ENCODE data around the gene RTEL1.
"Not testable (repeated sequence)": the region's sequence is repeated elsewhere in the genome, so short reads cannot be mapped to it uniquely, and the experiment has no call there.

The RTEL1 gene

DNA sequence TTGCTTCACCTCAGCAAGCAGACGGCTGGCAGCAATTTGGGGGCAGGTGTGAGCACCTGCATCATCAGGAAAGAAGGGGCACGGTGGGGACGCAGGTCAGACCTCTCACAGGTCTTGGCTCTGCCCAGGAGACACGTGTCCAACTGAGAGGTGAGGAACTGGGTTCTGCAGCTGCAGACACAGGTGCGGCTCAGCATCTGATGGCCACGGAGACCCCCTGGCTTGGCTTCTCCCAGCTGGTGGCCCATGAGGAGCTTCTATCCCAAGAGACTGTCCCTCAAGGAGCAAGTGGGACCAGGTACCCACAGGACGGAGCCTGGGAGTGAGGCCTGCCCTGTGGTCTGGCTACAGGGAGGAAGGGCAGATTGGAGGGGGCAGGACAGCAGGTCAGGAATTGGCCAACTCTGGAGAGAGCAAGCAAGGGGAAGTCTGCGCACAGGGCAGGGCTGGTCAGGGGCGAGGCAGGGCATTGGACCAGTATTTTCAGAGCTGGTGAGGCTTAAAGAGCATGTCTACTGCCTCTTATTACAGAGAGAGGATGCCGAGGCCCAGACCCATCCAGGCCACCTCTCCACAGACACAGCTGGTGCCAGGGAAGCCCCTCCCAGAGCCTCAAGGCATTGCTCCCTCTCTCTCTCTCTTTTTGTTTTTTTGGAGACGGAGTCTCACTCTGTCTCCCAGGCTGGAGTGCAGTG is 9.1 kb upstream of the RTEL1 start:
- no peak for DNase-seq (ENCODE audit: low read depth, low spot score)

DNA sequence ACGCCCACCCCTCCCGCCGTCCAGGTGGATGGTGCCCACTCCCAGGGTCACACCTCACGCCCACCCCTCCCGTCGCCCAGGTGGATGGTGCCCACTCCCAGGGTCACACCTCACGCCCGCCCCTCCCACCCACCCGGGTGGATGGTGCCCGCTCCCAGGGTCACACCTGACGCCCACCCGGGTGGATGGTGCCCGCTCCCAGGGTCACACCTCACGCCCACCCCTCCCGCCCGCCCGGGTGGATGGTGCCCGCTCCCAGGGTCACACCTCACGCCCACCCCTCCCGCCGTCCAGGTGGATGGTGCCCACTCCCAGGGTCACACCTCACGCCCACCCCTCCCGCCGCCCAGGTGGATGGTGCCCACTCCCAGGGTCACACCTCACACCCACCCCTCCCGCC is 7.6 kb upstream of the RTEL1 start:
- not testable (repeated sequence) for DNase-seq (ENCODE audit: low read depth, low spot score)

DNA sequence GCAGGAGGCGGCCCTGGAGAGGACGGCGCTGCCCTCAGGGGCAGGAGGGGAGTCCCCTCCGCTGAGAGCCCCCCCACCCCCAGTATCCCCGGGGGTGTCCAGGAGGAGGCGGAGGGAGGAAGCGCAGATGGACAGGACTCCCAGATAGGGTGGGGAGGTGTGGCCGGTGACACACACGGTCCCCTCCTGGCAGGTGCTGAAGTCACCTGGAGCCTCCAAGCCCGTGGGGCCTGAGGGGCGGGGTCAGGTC is 6.2 kb upstream of the RTEL1 start:
- no peak for DNase-seq (ENCODE audit: low read depth, low spot score)

DNA sequence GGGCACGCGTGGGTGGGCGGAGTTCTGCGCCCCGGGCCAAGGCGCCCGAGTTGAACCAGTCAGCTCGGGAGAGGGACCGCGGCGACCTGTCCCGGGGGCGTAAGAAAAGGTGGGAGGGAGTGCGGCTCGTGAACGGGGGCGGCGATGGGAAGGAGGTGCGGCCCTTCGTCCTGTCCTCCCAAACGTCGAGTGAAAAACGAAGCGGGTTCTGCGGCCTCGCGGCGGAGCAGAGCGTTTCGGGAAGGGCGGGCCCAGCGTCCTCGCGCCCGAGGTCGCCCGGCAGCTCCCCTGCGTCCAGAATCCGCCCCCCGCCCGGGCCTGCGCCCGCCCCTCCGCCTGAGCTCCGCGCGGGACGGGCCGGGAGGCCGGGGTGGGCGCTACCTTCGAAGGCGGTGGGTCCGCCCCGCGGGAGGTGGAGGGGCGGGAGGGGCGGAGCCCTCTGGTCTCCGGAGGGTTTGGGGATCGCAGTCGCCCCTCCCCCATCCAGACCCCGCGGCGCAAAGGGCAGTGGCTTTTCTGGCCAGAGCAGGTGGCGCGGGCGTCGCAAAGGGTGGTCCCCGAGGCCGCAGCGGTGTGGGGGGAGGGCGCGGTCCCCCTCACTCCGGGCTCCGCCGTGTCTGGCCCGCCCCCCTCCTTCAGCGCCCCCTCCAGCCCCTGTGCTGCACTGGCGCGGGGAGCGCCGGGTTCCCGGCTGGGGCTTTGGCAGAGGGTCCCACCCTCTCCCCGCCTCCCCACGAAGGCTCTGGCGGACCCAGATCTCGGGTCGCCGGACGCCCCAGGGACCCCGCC is 5.7 kb upstream of the RTEL1 start:
- no peak for DNase-seq (ENCODE audit: low read depth, low spot score)

DNA sequence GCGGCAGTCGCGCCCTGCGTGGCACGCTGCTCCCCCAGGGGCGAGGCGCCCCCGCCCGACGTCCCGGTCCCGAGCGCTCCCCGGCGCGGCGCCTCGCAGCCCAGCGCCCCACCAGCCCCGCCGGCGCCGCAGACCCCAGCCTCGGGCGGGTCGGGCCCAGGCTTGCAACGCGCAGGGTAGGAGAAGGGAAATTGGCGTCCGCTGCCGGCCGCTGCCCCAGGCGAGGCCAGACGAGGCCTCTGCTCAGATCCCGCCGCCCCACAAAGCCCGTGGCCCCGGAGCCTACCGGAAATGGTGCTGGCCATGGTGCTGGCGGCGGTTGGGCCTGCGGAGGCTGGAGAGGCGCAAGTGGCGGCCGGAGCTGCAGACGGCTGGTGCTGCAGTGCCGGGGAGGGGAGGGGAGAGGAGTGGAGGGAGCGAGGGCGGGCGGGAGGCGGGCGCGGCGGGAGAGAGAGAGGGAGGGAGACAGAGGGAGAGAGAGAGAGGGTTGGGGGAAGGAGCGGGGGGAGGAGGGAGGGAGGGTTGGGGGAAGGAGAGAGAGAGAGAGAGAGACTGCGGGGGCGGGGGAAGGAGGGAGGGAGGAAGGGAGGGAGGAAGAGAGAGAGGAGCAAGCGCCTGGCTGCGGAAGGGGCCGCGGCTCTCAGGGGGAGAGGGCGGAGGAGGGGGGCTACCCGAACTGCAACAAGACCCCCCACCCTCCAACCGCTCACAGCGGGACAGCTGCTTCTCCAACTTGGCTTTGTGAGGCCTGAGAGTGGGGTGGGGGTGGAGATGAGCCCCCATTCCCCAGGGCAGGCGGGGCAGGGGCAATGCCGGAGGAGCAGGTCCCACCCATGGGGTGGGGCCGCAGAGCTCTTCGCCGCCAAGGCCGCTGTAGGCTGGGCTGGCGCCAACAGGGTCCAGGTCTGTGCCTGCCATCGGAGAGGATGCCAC is 4.8 kb upstream of the RTEL1 start, which contains the start of gene STMN3:
Gene STMN3 (minus strand): TSS at position 384 of the 933 bp plus-strand sequence. CDS start 79 bp downstream, at position 305.
- peak; percentile 62 for DNase-seq (ENCODE audit: low read depth, low spot score)

DNA sequence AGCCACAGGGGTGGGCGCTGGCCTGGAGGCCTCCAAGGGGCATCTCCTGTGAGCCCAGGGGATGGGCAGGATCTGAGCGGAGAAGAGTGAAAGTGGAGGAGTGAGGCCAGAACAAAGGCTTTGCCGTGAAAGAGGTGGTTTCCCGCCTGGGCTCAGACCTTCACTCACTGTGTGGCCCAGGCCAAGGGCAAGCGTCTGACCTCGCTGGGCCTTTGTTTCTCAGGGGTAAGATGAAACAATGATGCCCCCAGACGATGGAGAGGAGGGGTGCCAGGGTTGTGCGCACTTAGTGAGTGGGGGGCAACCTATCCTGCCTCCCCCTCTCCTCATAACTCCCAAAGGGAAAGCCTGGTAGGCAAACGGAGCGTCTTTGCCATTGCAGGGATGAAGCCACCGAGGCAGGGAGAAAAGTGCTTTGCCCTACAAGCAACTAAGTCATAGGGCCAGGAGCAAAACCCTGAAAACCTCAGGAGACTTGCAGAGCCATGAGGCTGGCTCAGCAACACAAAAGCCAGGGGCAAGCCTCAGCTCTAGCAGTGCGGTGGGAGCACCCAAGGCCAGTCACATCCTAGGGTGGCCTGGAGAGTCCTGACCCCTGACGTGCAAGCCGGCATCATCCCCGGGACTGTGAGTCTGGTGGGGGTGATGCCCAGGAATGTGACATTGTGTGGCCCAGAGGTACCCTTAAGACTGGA is 4.0 kb upstream of the RTEL1 start:
- no peak for DNase-seq (ENCODE audit: low read depth, low spot score)

DNA sequence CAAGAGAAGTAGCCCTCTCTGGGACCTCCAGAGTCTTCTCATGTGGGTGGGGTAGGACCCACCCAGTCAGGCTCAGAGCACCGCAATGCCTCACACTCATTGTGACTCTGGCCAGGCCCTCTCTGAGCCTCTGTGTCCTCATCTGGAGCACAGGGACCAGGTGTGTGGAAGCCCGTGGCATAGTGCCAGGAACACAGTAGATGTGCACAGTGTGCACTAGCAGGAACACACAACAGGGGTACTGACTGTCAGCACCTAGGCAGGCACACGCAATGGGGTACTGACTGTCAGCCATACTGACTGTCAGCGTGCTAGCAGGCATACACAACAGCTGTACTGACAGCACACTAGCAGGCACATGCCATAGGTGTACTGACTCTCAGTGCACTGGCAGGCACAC is 2.9 kb upstream of the RTEL1 start:
- DNase-seq (ENCODE audit: low read depth, low spot score) = no peak

DNA sequence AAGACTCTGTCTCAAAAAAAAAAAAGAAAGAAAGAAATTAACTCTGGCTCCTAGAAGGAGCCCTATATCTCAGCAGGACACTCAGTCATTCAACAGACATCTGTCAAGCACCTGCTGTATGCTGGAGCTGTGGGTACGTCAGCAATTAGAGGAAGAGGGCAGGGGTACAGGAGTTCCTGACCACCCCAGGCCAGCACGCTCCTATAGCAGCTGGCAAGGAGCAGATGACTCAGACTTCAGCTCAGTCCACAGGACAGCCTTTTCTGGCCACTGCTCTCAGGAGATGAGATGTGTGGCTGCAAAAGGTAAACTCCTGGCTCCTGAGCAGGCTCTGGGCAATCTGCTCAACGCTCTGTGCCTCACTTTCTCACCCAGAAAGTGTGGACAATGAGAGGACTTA is 1.7 kb upstream of the RTEL1 start:
- no peak for DNase-seq (ENCODE audit: low read depth, low spot score)

DNA sequence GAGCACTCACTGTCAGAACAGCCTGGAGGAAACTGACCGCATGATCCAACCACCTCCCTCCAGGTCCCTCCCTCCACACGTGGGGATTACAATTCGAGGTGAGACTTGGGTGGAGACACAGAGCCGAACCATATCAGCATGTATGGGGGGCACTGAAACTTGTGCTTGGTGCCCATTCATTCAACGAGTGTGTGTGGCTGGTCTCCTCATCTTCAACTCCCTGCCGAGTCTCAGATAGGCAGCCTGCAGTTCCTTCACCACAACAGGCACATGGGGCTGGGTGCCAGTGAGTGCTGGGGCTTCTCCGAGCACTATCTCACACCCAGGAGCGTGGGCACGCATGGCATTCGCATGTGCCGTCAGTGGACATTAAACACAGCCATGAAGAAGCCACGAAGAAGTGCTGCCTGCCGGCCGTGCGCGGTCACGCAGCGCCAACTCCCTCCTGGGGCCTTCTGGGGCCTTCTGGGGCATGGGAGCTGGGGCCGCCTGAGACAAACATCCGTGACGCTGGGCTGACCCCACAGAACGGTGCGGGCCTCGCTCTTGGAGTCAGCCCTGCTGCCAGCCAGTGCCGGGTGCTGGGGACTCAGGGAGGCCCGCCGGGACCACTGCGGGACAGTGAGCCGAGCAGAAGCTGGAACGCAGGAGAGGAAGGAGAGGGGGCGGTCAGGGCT is 714 bp upstream of the RTEL1 start:
- no peak for DNase-seq (ENCODE audit: low read depth, low spot score)

DNA sequence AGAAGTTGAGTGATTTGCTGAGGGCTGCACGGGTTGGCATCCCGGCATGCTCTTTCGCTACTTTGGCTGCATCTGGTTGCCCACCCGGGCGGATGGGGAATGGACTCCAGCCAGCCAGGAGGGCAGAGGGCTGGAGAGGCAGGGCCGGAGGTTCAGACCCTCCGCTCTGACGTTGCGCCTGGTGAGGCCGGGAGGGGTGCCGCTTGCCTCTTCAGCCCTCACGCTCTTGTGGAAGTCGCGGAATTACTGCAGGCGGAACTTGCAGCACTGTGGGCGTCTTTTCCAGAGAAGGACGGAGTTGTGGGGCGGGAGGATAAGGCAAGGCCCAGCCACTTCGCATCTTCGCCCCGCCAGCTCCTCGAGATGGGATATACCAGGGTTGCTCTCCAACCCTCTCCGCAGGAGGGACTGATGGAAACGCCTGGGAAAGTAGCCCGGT is 656 bp downstream of the RTEL1 start:
- DNase-seq (ENCODE audit: low read depth, low spot score) = no peak

DNA sequence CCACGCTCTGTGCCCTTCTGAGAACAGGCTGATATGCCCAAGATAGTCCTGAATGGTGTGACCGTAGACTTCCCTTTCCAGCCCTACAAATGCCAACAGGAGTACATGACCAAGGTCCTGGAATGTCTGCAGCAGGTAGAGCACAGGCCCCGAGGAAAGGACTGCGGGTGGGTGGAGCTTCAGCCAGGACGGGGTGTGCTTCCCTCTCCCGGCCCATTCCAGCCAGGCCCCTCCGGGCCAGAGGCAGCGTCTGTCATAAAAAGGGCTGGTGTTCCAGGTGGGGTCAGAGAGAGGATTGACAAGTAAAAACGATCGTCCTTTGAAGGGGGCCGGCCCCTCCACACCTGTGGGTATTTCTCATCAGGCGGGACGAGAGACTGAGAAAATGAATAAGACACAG is 1.3 kb downstream of the RTEL1 start:
- no peak for DNase-seq (ENCODE audit: low read depth, low spot score)

DNA sequence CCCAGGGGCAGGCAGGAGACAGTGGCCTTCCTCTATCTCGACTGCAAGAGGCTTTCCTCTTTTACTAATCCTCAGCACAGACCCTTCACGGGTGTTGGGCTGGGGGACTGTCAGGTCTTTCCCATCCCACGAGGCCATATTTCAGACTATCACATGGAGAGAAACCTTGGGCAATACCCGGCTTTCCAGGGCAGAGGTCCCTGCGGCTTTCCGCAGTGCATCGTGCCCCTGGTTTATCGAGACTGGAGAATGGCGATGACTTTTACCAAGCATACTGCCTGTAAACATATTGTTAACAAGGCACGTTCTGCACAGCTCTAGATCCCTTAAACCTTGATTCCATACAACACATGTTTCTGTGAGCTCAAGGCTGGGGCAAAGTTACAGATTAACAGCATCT is 2.1 kb downstream of the RTEL1 start:
- not testable (repeated sequence) for DNase-seq (ENCODE audit: low read depth, low spot score)

DNA sequence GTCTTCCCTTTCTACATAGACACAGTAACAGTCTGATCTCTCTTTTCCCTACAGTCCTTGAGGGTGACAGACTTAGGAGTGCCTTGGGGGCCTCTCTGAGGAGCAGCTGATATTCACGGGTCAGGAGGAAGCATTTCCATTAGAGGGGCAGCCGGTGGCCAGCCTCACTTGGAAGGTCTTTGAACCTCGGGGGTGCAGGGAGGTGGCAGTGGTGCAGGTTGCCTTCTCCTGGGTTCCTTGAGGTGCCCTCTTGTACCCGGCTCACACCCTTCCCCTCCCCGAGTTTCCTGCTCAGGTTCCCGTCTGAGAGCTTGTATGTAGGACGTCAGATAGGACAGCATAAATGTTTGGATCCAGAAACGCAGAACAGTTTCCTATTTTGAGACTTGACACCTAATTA is 2.5 kb downstream of the RTEL1 start:
- DNase-seq (ENCODE audit: low read depth, low spot score) = no peak

DNA sequence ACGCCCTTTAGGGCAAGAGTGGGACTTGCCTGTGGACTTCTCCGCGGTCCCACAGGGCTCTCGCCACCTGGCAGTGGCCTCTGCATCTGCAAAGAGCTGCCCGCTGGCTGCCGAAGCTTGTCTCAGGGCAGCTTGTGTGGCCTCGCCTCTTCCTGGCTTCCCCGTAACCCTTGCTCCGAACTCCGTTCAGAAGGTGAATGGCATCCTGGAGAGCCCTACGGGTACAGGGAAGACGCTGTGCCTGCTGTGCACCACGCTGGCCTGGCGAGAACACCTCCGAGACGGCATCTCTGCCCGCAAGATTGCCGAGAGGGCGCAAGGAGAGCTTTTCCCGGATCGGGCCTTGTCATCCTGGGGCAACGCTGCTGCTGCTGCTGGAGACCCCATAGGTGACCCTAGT is 3.0 kb downstream of the RTEL1 start:
- DNase-seq (ENCODE audit: low read depth, low spot score) = no peak

DNA sequence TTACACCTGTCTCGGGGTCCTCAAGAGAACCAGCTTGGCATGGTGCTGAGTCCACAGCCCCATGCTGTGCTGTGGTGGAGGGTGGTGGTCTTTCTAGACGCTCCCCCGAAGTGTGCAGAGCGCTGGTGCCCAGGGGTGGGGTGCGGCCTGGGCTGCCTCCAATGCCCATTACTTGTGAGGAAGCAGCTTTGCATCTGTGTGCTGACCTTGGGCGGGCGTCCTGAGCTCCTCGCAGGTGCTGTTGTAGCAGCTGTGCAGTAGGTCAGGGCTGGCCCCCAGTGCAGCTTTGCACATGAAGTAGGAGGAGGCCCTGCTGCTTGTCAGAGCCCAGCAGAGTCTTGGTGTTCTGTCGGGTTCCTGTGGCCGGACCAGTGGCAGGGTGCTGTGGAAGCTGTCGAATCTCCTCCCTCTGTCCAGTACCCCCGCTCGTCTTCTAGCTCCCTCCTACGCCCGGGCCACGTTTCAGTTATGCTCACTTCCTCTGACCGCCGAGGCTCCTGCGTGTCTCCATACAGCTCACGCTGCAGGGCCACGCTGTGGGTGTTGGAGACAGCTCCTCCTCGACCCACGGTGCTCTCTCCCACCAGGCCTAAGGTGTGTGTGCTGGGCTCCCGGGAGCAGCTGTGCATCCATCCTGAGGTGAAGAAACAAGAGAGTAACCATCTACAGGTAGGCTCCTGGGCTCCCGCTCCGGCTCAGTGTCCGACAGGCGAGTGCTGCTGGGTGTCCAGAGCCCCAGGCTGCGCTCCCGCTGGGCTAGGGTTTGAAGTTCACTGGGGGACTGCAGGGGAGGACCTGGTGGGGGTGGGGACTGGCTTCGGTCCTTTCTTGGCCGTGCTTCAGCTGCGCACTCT is 4.1 kb downstream of the RTEL1 start:
- DNase-seq (ENCODE audit: low read depth, low spot score) = no peak

DNA sequence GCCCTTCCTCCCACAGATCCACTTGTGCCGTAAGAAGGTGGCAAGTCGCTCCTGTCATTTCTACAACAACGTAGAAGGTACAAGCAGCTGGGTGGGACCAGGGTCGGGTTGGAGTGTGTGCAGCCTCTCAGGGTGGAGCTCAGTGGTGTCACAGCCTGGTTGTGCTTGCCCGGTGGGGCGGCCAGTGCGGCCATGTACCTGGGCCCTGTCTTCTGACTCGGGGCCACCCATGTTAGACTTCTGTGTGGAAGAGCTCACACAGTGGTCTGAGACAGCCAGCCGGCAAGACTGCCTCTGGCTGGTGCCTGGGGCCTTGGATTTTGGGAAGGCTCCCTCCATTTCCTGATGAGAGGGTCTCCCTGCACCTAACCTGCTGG is 4.7 kb downstream of the RTEL1 start:
- no peak for DNase-seq (ENCODE audit: low read depth, low spot score)

DNA sequence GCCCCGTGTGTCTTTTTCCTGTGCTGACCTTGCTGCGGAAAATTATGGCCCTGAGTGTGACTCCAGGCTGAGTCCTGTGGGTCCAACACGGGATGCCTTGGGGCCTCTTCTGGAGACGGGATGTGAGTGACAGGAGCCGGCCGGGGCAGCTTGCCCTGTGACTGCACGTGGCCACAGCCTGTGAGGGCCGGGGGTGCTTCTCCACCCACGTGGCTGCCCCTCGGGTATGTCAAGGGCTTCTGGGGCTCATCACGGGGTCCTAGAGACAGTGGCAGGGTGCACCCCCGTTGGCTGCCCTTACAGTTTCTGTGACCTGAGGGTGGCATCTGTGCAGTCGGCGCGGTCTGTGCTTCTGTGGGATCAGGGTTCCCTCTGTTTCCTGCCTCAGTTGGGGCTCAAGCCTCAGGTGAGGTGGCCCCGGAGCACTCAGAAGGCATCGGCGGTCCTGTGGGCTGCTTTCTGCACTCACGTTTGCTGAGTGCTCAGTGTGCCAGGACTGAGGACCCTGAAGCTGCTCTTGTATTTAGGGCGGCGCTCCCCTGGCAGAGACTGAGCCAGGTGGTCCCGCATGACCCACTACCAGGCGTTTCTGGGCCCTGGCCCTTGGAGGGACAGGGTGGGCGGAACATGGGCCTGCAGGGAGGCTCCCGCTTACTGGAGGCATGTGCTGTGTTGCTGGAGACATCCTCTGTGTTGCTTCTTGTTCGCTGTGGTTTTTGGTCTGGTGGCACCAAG is 5.4 kb downstream of the RTEL1 start:
- no peak for DNase-seq (ENCODE audit: low read depth, low spot score)

DNA sequence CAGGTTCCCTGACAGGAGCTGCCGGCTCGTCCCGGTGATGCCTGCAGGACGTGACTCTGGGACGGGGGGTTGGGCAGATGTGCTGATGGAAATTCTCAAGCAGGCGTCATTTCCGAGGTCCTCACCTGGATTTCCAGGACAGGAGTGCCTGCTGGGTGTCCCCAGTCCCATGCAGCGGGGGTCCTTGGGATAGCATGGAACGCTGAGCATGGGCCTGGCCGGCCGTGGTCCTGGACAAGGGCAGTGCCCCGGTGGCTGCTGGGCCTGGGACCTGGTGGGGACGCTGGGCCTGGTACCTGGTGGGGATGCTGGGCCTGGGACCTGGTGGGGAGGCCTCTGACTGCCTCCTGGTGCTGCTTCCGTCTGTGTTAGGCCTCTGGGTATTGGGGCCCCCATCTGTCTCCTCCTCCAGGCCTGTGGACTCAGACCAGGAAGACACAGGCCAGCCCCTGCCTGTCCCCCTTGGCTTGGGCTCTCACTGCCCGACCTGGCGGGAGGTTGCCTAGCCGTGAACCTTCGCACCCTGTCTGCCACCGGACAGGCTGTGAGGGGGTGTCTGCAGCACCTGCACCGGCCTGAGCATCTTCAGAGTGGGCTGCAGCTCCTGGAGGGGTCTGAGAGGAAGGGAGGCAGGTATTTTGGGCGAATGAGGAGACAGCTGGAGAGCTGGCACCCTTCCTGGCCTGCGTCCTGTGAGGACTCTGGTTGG is 6.2 kb downstream of the RTEL1 start:
- no peak for DNase-seq (ENCODE audit: low read depth, low spot score)
